ENCODE data around the gene KCNK18.

Gene KCNK18

DNA sequence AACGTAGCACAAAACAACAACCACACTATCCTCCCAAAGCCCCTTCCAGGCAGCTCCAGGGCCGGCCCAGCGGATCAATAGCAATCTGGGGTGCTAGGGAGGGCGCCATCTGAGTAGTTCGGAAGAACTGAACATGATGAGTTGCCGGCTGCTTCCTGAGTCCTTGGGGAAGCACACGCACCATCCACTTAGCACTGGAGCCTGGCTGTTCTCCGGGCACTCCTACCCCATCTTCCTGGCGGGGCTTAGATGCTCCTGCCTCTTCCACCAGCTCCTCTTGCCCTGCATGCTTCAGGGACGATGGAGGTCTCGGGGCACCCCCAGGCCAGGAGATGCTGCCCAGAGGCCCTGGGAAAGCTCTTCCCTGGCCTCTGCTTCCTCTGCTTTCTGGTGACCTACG is at the start of gene KCNK18:
KCNK18 (plus strand) TSS at position 301 of the 400 bp plus-strand sequence; CDS start at position 301, 0 bp downstream.
- no peak for DNase-seq

DNA sequence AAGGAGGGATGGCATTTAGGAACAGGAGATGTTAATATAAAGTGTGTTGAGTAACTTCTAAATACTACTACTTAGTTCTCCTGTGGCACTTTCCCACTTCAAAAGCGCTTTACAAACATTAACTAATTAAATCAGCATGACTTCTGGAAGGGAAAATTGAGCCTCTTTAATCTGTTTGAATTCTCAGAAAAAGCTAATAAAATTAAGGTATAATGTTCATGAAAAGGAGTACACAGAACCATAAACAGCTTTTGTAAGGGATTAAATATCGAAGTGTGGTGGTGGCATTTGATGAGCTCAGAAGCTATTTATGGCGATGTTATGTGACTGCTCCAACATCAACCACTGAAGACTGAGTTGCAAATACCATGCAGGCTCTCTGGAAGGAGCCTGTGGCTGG is 49.0 kb upstream of the KCNK18 start:
- DNase-seq = no peak

DNA sequence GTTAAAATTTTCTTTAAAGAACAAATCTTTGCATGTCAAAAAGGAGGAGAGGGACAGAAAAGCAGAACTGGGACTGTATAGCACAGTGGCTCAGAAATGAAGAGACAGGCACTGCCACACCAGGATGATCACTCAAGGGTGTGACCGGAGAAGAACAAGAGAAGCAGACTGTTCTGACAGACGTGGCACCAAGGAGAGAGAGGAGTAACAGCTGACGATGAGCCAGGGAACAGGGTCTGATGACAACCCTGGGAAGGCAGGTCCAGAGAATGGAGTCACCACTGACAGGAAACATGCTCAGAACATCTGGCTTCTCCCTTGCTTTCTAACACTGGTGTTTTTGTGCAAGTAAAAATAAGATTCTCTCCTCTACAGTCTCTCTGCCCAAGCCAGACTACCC is 44.6 kb upstream of the KCNK18 start:
- no peak for DNase-seq

DNA sequence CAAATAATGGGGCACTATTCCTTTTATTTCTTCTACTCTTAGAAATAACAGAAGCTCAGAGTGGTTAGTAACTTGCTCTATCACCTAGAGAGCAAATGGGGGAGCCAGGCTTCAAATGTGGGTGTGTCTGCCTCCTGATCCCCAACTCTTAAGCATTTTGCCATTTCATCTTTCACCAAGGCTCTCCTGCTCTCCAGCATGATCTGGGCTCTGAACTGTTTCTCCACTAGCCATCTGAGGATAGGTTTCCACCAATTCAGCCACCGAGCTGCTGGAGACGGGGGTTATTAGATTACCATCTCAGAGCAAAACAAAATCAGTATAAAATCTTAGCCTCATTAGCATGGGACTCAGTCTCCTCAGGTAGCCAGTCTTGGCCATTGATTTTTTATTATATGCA is 39.0 kb upstream of the KCNK18 start:
- no peak for DNase-seq

DNA sequence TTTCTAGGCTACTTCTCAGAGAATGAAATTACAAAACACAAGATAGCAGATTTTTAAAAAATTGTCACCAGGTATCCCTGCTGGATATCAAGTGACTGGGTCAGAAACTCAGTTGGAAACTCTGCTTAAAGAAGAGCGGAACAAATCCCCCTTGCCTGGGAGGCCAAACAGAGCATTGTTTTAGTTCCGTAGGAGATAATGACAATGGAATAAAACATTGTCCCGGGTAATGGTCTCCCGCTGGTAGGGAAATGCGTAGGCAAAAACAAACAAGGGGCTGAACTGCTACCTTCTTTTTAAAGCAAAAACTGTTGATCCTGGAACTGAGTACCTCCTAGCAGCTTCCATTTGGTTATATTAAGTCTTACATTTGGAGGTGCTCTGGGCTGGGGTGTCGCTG is 37.9 kb upstream of the KCNK18 start:
- DNase-seq = no peak

DNA sequence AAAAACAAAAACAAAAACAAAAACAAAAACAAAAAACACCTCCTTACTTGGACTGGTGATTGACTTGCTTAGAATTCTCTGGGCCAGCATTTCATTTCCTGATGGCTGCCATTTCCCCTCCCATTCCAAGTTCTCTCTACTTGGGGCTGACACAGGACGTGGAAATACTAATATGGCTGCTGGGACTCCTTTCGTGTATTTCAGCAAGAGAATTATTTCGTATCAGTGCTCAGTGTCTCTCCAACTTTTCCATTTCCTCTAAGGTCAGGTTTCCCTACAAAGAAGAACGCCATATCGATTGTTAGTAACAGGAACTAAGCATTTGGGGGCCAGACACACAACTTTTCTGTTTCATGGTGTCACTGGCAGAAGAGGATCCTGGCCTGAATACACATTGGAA is 36.7 kb upstream of the KCNK18 start:
- DNase-seq = no peak

DNA sequence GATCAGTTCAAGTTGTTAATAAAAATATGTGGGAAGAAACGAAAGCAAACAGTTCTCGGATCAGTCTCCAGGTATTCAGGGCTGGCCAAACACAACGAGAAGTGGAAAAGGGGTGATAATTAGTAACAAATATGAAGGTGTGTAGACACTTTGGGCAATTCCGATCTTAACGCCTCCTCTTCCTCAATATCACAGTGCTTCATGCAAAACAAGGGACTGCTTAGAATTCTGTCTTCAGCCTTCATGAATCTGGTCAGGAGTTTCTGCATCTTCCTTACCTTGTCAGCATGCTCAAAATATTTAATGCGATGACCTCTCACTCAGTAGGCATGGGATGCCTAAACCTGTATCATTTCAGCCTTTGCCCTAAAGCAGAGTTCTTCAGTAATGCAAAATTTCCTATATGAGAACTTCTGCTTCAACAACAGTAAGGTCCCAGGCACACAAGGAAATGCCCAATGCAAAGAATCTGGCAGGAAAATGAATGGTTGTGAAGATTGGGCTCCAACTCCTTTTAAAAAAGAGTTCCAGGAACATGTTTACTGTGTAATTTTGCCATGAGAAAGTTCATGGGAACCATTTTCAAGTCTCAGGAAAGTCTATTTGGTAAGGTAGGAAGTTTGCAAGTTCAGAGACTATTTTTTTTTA is 35.8 kb upstream of the KCNK18 start:
- no peak for DNase-seq

DNA sequence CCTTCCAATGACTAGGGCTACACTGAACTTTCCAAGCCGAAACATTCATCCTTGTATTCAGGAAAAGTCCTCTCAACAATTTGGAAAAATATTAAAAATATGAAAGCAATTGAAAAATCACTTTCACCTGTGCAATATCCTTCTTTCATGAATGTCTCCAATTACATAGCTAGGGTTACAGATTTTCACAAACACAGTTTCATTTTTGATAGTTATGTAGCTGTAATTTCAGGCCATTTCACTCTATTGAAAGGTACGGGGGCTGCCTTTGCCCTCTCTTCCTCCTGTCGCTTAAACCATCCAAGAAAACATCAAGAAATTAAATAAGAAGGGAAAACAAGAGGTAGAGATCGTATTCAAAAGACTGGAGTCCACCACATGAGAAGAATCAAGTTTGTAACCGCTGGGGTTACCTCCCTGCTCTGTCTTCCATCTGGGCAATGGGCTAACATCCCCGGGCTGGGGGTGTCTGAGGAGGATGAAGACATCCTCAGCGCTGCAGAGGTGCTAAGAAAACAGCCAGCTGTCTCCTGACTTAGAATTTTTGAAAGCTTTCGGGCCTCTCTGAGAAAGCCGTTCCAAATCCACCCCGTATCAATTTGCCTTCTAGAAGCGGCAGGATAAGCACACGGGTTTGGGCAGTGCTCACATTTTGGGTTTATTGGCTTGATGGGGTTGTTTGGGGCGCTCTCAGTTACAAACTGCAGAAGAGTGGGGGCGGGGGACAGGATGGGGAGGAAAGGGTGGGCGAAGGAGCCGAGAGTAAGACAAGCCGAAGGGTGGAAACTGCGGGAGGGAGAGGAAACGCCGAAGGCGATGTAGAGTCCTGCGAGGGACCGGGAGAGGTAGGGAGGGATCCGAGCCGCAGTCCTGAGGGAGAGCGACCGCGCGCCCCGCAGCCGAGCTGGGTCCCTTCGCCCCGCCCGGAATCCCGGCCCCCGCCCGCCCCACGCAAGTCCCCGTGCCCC is 34.9 kb upstream of the KCNK18 start:
- no peak for DNase-seq

DNA sequence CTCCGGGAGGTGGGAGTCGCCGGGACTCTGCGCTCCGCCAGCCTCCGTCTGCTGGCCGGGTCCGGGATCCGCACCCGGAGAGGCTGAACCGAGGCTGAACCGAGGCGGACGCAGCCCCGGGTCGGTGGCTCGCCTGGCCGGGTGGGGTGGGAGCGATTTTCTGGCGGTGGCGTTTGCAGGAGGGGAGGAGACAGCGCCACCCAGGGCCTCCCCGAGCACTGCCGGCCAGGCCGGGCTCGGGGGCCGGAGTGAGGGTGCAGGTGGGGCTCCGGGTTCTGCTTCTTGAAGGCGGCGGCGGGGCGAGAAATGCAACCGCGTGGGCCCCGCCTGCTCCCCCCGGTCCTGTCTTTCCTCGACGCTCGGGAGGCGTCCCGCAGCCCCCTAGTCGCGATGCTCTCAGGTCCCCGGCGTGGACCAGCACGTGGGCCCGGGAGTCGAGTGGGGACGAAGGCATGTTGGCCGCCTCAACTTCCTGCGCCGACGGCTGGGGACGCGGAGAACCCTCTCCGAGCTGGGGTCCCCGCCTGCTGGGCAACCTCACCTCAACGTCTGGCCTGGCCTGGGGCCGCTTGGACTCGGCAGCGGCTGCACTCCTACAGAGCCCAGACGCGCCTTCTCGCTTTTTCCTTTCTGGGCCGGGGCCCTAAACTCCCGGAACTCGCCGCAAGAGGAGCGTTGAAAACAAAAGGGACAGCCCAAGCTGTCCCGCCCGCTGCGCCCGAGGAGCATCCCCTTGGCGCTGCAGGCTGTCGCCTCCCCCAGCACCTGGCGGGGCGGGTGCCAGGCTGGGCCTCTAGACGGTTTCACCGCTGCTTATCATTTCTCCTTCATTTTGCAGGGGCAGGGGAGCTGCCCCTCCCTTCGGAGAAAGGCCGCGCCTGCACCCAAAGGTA is 34.0 kb upstream of the KCNK18 start:
- DNase-seq = no peak

DNA sequence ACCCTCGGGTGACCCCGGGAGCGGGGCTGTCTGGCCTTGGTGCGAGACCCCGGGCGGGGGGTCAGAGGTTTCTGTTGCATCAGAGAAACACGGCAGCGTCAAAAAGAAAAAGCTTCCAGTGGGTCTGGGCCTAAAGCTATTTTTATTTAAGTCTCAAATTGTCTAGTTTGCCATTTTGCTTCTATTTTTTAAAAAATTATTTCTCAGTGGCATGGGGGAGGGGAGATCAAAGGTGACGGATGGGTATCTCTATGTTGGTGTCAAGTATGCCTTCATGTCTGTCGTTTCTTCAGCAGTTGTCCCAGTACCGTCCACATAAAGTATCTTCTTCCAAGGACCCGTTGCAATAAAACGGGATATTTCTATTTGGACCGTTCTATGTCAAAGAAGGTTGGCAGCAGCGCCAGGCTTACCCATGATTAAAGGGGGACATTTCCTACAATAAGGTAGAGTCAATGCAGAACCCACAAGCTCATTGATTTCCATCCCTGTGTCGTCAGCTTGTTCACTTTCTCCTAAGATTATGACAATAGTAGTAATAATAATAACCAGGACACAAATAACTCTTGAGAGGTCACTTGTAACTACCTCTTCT is 33.2 kb upstream of the KCNK18 start:
- no peak for DNase-seq

DNA sequence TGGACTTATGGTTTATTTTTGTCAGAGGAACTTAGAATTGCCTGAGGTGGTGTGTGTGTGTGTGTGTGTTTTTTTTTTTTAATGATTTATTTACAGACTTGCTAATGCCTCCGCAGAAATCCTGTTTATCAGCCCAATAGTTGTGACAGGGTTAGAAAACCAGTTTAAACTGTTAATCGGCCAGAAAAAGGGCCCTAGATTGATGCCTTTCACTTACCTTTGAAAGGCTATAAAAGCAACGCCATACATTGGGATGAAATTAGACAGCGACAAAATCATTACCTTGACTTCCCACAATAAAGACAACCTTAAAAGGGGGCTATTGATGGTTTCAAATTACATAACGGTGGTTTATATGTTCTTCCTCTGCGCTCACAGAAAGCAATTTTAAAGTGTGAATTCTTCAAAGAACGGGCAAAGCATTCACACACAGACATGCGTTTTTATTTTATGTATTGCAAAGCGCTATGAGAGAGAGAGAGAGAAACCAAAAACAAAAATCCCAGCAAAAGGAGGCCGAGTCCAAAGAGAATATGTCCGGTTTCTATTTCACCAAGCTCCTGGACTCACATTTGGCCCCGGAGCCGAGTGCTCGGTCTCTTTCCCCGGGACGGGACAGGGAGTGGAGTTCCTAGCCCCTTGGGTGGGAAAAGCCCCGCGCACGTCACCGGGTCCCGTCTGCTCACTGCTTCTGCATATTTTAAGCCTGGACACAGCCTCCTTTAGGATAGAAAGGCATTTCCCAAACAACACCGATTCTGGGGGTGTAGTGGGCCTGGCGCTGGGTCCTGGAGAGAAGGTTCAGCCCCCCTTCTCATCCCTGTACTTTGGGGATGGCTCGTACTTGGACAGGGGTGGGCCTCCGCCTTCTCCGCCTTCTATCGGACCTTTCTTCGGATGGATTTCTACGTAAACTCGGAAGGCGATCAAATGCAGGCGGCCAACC is 32.4 kb upstream of the KCNK18 start:
- no peak for DNase-seq

DNA sequence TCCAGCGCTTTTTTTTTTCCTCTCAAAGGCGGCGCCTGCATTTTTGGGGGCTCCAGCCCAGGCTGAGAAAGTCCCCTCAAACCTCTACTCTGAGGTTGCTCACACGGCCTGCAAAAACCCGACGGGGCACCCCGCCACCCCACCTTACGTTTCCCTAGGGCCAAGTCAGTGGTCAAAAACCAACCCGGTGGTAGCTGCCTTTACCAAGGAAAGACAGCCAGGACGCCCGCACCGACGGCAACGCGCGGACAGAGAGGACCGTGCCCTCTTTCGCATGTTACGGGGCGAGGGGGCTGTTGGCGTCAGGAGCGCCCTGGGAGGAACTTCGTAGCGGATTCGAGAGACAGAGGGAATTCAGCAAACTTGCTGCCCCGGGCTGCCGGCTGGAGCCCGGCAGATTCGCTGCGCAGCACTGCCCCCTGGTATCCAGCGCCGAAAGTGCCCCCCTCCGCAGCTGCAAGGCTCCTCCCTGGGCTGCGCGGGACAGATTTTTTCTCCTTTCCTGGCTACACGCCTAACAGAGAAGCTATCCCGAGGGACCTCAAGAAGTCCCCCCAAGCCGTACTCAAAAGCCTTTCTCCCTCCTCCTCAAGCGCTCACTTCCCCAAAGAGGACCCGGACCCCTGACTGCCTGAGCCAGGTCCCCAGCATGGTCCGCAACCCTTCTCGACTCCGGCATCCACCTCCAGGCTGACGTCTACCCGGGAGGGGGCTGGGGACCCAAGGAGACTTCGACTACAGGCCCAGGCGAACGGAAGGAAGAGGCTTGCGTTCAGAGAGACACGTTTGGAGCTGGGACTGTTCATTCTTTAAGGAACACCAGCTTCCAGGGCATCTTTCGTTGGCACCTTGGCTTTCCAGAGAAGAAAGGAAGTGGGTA is 31.5 kb upstream of the KCNK18 start:
- no peak for DNase-seq

DNA sequence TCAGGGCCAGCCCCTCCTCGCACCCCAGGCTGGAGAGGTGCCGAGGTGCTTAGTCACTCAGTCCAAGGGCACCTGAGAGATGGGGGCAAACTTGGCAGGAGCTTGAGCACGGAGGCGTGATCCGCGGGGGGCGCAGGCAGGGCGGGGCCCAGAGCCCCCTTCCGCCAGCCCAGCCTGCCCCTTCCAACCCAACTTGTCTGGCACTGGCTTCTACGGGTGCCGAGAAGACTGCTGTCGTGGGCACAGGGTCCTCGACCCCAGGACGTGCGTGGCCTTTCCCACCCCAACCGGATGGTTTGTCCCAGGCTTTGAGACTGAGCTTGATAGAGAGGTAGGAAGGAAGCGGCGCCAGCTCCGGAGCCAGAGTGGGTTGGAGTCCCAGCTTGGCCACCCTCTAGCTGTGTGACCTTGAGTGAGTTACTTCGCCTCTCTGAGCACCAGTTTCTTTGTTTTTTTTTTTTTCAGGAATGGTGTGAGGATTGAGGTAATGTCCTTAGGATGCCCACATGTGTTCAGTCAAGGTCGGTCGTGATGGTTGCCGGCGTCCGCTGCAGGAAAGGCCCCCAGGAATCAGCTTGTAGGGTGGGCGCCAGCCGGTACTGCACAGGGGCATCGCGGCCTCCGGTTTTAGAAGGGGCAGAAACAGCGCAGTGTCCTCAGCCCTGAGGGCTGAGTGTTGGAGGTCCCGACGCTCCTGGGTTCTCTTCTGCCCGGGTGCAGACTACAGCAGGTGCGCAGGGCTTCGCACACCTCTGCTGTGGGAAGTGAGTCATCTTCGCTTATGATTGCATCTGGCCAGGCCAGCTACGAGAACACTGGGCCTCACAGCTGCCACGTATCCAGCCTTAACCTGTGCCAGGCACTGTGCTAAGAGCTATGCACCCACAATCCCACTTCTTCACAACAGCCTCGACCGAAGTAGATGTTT is 30.6 kb upstream of the KCNK18 start:
- DNase-seq = no peak

DNA sequence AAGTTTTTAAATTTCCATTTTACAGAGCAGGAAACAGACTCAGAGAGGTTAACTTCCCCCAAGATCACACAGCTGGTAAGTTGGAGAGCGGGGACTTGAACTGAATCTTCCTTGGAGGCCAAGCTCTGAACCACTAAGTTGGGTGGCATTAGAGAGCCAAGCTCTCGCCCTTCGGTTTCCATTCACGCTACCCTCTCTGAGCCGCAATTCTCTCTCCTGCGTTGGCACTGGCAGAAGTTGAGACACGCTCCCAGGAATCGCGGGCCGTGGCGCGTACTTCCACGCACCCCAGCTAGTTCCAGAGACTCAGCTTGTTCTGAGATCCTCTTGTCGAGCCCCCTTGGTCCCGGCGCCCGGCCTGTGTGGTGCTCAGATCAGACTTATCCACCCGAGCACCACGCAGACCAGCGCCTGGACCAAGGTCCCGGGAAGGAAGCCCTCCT is 29.9 kb upstream of the KCNK18 start:
- no peak for DNase-seq

DNA sequence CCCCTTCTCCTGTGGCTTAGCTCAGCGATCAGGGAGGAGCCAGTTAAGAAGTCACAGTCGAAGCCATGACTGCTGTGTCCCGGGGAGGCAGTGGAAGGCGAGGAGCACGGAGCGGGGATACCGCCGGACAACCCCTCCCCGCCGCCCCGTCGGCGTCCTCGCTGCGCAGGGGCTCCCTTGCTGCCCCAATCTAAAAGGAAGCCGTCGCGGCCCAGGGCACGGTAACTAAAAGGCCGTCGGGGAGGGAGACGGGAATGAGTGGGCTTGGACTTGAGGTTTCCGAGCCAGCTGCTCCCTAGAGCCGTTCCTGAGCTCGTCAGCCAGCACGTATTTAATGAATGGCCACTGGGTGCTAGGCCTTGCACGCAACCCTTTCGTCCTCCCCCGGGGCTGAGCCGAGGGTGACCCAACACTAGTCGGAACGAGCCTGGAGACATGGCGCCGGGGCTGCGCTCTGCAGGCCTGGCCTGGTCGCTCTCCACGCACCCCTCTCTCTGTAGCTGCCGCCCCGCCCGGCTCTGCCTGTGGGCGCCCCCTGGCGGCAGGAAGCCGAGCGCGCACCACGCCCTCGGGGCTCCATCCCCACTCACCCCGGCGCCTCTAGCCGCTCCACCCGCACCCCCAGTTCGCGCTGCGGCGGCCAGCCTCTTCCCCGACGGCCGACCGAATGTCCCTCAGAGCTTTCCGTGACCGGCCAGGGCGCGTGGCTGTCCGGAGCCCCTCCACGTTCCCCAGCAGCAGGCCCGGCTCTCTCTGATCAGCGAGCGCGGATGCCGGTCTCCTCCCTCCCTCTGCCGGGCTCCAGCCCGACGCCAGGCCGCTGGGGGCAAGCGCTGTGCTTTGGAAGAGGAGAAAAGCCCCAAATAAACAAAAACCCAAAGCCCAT is 29.3 kb upstream of the KCNK18 start:
- no peak for DNase-seq

DNA sequence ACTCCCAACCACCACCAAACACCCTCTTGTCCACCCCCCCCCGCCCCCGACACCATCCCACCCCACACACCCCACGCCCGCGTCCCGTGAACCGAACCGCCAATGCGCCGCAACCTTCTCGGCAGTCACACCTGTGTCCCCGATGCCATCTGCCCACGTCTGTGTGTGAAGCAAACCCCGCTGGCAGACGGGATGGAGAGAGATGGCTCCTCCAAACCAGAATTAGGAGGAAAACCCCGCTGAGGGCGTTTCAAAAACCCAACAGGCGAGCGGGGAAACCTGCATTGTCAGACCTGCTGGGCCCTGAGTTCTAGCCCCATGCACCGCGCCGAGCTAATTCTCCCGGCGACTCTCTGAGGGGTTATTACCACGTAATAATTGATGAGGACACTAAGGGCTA is 28.6 kb upstream of the KCNK18 start:
- no peak for DNase-seq

DNA sequence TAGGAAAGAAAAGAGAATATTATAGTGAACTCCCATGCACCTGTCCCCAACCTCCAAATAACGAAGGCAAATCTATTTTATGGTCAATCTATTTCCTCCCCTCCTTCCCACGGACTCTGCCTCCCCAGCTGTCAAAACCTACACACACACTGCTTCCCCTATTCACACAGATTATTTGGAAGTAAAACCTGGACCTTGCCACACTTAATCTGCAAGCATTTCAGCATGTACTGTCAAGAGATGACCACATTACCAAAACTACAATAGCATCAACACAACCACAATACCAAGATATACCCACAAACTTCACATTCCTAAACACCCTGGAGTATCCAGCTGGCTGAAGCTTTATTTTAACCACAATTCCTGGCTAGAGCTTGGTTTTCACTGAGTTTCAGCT is 27.8 kb upstream of the KCNK18 start:
- DNase-seq = no peak

DNA sequence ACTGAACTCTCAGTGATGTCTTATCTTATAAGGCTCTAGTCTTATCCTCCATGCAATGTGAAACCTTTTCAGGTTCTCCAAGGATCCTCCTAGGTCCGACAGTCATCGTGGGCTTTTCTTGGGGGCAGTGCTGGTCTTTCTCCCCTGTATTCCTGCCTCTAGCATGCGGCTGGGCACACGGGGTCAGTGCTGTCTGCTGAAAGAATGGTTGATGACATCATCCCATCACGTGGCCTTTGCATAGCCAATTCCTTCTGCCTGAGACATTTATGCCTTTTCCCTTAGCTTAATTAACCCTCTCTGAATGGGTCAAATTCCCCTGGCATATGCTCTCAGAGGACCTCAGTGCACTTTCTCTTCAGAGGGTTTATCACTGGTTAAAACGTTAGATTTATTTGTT is 27.0 kb upstream of the KCNK18 start:
- DNase-seq = no peak
